Neural progenitor cell (in vitro differentiated cells): ENCODE data around the gene HSF2BP. TPM values are rescaled to one million over a fixed set of nuclear protein-coding genes. Genes with fewer than 3 reads are reported as not detected.

ENCODE experiments used
- DNase-seq: peaks from one replicate; pipeline ENCODE4 v3.0.0-alpha.2; 2016; ENCODE audit warnings: low spot score
- H2AFZ ChIP-seq: fragments of 200-600 bp; sonication (generic); replicated peaks from 2 replicates; pipeline ENCODE4 v1.6.1; 2016; ENCODE audit warnings: antibody characterized with exemption
- H3F3A ChIP-seq: fragments of 200-600 bp; sonication (generic); 2 replicates; pipeline ENCODE4 v1.6.1; 2016; ENCODE audit warnings: antibody characterized with exemption, low read depth
- H3K27ac ChIP-seq: fragments of 200-600 bp; sonication (generic); 2 replicates; pipeline ENCODE4 v1.5.1; 2016; ENCODE audit warnings: mild to moderate bottlenecking
- H3K27me3 ChIP-seq: fragments of 200-600 bp; sonication (generic); 2 replicates; pipeline ENCODE4 v1.6.1; 2016; ENCODE audit warnings: mild to moderate bottlenecking, moderate library complexity
- H3K36me3 ChIP-seq: fragments of 200-600 bp; sonication (generic); 2 replicates; pipeline ENCODE4 v1.5.1; 2016
- H3K4me1 ChIP-seq: fragments of 200-600 bp; sonication (generic); 2 replicates; pipeline ENCODE4 v1.6.1; 2016; ENCODE audit warnings: mixed run types
- H3K4me2 ChIP-seq: fragments of 200-600 bp; sonication (generic); 2 replicates; pipeline ENCODE4 v1.6.1; 2016
- H3K4me3 ChIP-seq: fragments of 200-600 bp; sonication (generic); 2 replicates; pipeline ENCODE4 v1.5.1; 2016
- H3K79me2 ChIP-seq: fragments of 200-600 bp; sonication (generic); 2 replicates; pipeline ENCODE4 v1.6.1; 2016; ENCODE audit warnings: low read depth
- H3K9ac ChIP-seq: fragments of 200-600 bp; sonication (generic); 2 replicates; pipeline ENCODE4 v1.6.1; 2016
- H3K9me3 ChIP-seq: fragments of 200-600 bp; sonication (generic); 2 replicates; pipeline ENCODE4 v1.5.1; 2016; ENCODE audit warnings: low read depth
- H4K20me1 ChIP-seq: fragments of 200-600 bp; sonication (generic); 2 replicates; pipeline ENCODE4 v1.6.1; 2016; ENCODE audit warnings: low read depth
- H3K27ac Mint-ChIP-seq: 3 replicates; pipeline ENCODE4 v1.8.0; 2021; ENCODE audit warnings: mixed read lengths
- H3K27me3 Mint-ChIP-seq: 2 replicates; pipeline ENCODE4 v1.8.0; 2022; ENCODE audit warnings: low read depth, mild to moderate bottlenecking, inconsistent platforms, moderate library complexity, mixed read lengths; ENCODE audit not compliant: insufficient read depth
- H3K36me3 Mint-ChIP-seq: 3 replicates; pipeline ENCODE4 v1.8.0; 2021; ENCODE audit warnings: mixed read lengths
- H3K4me1 Mint-ChIP-seq: 3 replicates; pipeline ENCODE4 v1.8.0; 2021; ENCODE audit warnings: mixed read lengths
- H3K4me3 Mint-ChIP-seq: 3 replicates; pipeline ENCODE4 v1.8.0; 2021; ENCODE audit warnings: mild to moderate bottlenecking, moderate library complexity, mixed read lengths
- H3K9me3 Mint-ChIP-seq: 3 replicates; pipeline ENCODE4 v1.8.0; 2020; ENCODE audit warnings: mixed read lengths
- CTCF ChIP-seq: fragments of 200-600 bp; sonication (generic); IDR thresholded peaks from 2 replicates; pipeline ENCODE4 v1.5.1; 2017; ENCODE audit warnings: antibody characterized with exemption, mild to moderate bottlenecking
- EZH2 ChIP-seq: fragments of 200-600 bp; sonication (generic); IDR thresholded peaks from 2 replicates; pipeline ENCODE4 v1.6.1; 2017; ENCODE audit warnings: antibody characterized with exemption, mild to moderate bottlenecking, moderate library complexity
- EZH2phosphoT487 ChIP-seq: fragments of 200-600 bp; sonication (generic); IDR thresholded peaks from 2 replicates; pipeline ENCODE4 v1.6.1; 2017; ENCODE audit warnings: antibody characterized with exemption
- total RNA-seq: library from RNA; depleted of rRNA; stranded (reverse); fragments of >200 nt; gene quantifications from 2 replicates; pipeline ENCODE4 v1.2.3, GENCODE V29; 2015; ENCODE audit warnings: low replicate concordance

HSF2BP gene
- total RNA-seq, 1 donor from 2014 or later: 0.71 TPM

- H3K4me1 Mint-ChIP-seq: peaks cover 27% of the 10 kb centered on the region
- H3K4me3 ChIP-seq: no peak overlapping the region
- no peak overlapping the region for H2AFZ ChIP-seq
- H3K36me3 Mint-ChIP-seq: no peaks in the 10 kb centered on the region
- H3K9me3 ChIP-seq: no peaks in the 10 kb centered on the region
- H3F3A ChIP-seq: peaks cover 2% of the 10 kb centered on the region
- no peaks in the 10 kb centered on the region for H3K4me1 ChIP-seq
- no peak overlapping the region for H3K4me3 Mint-ChIP-seq
- no peaks in the 10 kb centered on the region for H3K36me3 ChIP-seq
- H4K20me1 ChIP-seq: no peaks in the 10 kb centered on the region
- H3K79me2 ChIP-seq: no peaks in the 10 kb centered on the region
- TF ChIP-seq CTCF (peak; percentile 99), EZH2phosphoT487 (no peak), EZH2 (no peak)
- no peak overlapping the region for H3K9ac ChIP-seq
- H3K27me3 Mint-ChIP-seq: no peaks in the 10 kb centered on the region
- H3K27ac ChIP-seq: no peak overlapping the region
- H3K27me3 ChIP-seq: no peaks in the 10 kb centered on the region
- no peaks in the 10 kb centered on the region for H3K9me3 Mint-ChIP-seq
- peak; percentile 93 for DNase-seq
- no peak overlapping the region for H3K27ac Mint-ChIP-seq
- no peak overlapping the region for H3K4me2 ChIP-seq
These were observed 12.6 kb downstream of the HSF2BP start for GRCh38 chr21:43646550-43647260.

- Histone ChIP-seq H3K36me3 (no peaks in the 10 kb centered on the region), H3K4me3 (no peak overlapping the region), H3K4me1 (no peaks in the 10 kb centered on the region), H3K27ac (no peak overlapping the region), H3K4me2 (no peak overlapping the region), H2AFZ (no peak overlapping the region), H3K9ac (no peak overlapping the region), H4K20me1 (no peaks in the 10 kb centered on the region), H3K27me3 (no peaks in the 10 kb centered on the region), H3F3A (peaks cover 2% of the 10 kb centered on the region), H3K79me2 (no peaks in the 10 kb centered on the region), H3K9me3 (no peaks in the 10 kb centered on the region)
- TF ChIP-seq EZH2: no peak
- TF ChIP-seq EZH2phosphoT487: no peak
- no peak for TF ChIP-seq CTCF
- Mint-ChIP-seq H3K27me3 (no peaks in the 10 kb centered on the region), H3K4me3 (no peak overlapping the region), H3K9me3 (no peaks in the 10 kb centered on the region), H3K36me3 (no peaks in the 10 kb centered on the region), H3K4me1 (peaks cover 27% of the 10 kb centered on the region), H3K27ac (no peak overlapping the region)
- DNase-seq: no peak
These were observed 13.3 kb downstream of the HSF2BP start for GRCh38 chr21:43645976-43646375.

GRCh38 chr21:43645136-43645891 lies 14.0 kb downstream of the HSF2BP start:
- H3K4me2 ChIP-seq: no peak overlapping the region
- H3K4me1 Mint-ChIP-seq: peaks cover 27% of the 10 kb centered on the region

More at GRCh38 chr21:43645136-43645891, 14.0 kb downstream of the HSF2BP start:
- Mint-ChIP-seq H3K27me3 (no peaks in the 10 kb centered on the region), H3K27ac (peak overlapping the region; percentile 76), H3K9me3 (no peaks in the 10 kb centered on the region), H3K36me3 (no peaks in the 10 kb centered on the region), H3K4me3 (no peak overlapping the region)
- H3K9ac ChIP-seq: no peak overlapping the region
- no peaks in the 10 kb centered on the region for H3K79me2 ChIP-seq
- no peaks in the 10 kb centered on the region for H3K36me3 ChIP-seq
- H3F3A ChIP-seq: peaks cover 2% of the 10 kb centered on the region
- no peaks in the 10 kb centered on the region for H3K4me1 ChIP-seq
- DNase-seq: peak; percentile 66
- H3K9me3 ChIP-seq: no peaks in the 10 kb centered on the region
- no peak overlapping the region for H2AFZ ChIP-seq
- H3K4me3 ChIP-seq: no peak overlapping the region
- H3K27ac ChIP-seq: no peak overlapping the region
- peak; percentile 51 for TF ChIP-seq CTCF
- TF ChIP-seq EZH2phosphoT487: no peak
- H4K20me1 ChIP-seq: no peaks in the 10 kb centered on the region
- no peaks in the 10 kb centered on the region for H3K27me3 ChIP-seq
